Measurements from ENCODE around the gene FAM120C.

DNA sequence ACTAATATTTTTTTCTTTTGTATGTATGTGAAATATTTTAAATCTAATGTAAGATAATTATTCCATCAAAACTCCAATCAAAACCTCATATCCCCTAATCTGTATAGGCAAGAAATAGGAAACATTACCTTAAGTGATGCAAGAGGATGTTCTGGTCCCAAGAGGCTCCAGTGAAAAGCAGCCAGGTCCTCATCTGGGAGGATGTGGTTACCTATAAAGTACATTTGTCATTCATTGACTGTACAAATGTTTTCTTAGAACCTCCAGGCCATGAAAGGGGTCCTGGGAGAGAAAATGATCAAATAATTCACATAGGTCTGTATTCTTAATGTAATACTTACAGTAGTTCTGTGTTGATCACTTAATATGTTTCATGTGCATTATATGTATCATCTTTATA lies 25.5 kb downstream of the FAM120C start:
- TF ChIP-seq, protein P1, sequence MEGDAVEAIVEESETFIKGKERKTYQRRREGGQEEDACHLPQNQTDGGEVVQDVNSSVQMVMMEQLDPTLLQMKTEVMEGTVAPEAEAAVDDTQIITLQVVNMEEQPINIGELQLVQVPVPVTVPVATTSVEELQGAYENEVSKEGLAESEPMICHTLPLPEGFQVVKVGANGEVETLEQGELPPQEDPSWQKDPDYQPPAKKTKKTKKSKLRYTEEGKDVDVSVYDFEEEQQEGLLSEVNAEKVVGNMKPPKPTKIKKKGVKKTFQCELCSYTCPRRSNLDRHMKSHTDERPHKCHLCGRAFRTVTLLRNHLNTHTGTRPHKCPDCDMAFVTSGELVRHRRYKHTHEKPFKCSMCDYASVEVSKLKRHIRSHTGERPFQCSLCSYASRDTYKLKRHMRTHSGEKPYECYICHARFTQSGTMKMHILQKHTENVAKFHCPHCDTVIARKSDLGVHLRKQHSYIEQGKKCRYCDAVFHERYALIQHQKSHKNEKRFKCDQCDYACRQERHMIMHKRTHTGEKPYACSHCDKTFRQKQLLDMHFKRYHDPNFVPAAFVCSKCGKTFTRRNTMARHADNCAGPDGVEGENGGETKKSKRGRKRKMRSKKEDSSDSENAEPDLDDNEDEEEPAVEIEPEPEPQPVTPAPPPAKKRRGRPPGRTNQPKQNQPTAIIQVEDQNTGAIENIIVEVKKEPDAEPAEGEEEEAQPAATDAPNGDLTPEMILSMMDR (IDR thresholded peaks at IDR 0.05) = no peak
- no peak for TF ChIP-seq POLR2A (IDR thresholded peaks at IDR 0.05)

All from thyroid gland (tissue), 4 donors.